ENCODE data around the gene METAP1D.
"Not testable (repeated sequence)": the region's sequence is repeated elsewhere in the genome, so short reads cannot be mapped to it uniquely, and the experiment has no call there.

Gene METAP1D

DNA sequence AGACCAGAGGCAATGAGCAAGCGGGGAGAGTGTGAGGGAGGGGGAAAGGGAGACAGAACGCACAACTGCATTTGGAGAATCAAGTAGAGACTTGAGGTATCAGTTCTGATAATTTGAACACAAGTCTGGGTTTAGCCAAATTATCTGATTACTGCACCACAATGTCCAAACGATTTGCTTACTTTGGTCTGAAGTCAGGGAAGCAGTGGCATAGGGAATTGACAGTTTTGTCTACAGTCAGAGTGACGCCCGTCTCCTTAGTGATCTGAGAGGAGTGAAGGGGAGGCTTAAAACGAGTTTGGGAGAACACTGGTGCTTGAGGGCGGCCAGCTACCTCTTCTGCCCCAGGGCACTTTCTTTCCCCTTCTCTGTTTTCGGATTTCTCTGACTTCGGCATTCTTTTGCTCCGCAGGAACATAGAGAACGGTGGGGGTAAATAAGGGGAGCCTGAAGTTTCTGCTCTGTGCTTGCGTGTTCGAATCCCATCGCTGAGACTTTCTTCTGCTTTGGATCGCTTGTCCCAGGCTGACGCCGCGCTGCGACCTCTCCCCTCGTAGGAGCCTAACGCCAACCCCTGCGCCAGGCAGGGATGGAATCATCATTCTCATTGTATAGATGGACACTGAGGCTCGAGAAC, 105.8 kb downstream of the METAP1D start:
- no peak for DNase-seq

DNA sequence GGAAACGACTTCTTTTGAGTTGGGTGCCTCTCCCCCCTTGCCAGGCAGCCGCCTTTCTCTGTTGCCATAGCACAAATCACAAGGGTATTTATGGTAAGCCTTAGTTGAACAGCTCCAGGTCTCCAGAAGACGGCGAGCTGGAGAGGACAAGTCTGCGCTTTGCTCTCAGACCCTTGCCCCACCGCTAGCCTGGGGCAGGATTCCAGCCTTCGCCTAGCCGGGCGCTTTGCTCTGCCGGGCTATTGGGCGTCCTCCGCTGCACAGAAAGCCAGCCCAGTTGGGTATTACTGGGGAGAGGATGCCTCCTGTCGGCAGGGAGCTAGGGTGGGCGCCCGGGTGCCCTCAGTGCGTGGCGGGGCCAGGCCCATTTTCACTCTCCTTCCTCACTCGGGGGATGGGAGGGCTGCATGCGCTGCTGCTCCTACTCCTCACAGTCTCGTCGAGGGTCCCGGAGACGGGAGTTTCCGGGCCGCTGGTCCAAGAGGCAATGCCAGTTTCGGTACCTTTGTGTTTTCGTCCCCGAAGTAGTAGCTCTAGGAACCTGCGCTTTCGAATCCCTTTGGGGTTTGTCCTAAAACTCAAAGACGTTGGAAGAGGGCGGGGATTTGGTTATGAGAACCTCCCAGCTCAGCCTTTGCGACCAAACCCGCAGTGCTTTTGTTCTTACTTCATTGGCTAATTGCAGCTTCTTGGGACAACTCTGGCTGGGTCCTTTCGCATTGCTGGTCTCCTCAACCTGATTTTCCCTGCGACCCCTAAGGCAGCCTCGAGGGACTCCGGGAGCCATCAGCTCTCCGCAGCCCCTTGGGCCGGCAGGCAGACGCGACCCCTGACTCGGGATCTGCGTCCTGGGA, 106.6 kb downstream of the METAP1D start:
- no peak for DNase-seq

DNA sequence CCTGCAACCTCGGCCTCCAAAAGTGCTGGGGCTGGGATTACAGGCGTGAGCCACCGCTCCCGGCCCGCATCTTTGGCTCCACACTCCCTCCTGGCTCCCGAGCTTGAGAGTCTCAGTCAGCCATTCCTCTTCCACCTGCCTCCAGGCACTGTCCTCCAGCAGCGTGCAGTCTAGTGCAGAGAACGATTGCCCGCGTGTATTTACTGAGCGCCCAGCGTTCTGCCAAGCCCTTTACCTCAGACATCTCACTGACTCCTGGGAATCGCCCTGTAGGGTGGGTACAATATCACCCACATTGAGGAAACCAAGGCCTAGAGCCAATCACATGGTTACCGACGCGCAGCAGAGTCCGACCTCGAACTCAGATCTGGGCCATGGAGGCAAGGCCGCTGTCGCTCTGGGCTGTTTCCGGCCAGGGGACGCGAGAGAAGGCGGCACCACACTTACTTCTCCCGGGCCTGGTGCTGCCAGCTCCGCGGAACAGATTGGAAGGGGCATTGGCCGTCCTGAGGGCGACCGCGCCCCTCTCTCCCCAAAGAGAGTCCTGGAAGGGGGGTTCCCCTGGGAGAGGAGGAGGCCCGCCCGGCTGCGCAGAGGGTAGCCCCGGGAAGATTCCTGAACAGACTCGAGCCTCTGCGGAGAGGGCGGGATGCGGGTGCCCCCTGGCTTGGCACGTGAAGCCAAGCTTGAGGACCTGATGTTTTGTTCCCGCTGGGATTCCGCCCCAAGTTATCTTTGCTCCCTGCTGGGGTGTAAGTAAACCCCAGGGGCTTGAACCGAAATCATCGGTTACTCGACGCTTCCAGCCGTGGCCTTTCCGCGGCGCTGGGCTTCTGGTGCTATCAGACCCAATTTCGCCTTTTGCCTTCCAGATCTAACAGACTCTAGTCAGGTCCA, 108.2 kb downstream of the METAP1D start:
- no peak for DNase-seq

DNA sequence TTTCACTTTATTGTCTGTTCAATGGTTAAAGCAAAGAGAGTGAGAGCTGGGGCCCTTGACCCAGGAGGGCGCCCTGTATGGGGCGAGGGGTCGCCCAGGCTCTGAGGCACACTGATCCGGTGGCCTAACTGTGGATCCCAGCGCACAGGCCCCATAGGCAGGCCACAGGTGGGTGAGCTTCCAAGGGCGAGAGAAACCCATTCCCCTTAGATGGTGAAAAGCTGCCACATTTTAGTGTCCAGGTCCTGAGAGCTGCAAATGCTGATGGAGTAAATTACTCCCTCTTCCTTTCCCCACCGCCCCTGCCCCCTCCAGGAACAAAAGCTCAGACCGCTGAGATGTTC, 108.8 kb downstream of the METAP1D start:
- no peak for DNase-seq

DNA sequence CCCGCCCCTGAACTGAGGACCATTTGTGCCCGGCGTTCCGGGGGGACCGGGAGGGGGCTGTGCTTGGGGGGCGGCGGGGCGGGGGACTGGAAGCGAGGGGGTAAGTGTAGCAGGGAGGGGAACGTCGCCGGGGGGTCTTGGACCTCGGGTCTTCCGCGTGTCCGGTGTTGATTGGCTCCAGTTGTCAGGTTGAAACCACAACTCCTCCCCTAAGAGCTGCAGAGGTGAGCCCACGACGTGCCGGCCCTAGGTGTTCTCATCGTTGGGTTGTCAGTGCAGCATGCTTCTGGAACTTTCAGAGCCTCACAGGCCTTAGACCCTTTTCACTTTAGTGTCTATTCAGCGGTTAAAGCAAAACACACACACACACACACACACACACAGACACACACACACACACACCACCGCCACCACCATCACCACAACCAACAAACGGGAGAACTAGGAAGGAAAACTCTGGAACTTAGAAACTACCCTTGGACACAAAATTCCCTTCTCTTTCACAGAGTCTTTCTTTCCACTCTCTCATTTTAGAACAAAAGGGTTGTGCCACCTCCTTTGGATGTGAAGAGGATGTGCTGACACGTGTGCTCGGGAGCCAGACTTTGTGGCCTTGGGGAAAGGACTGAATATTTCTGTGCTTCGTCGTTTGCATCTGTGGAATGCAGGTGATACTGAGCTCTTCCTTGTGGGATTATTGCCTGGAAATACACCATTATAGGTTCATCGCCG, 109.7 kb downstream of the METAP1D start:
- DNase-seq, result no peak

DNA sequence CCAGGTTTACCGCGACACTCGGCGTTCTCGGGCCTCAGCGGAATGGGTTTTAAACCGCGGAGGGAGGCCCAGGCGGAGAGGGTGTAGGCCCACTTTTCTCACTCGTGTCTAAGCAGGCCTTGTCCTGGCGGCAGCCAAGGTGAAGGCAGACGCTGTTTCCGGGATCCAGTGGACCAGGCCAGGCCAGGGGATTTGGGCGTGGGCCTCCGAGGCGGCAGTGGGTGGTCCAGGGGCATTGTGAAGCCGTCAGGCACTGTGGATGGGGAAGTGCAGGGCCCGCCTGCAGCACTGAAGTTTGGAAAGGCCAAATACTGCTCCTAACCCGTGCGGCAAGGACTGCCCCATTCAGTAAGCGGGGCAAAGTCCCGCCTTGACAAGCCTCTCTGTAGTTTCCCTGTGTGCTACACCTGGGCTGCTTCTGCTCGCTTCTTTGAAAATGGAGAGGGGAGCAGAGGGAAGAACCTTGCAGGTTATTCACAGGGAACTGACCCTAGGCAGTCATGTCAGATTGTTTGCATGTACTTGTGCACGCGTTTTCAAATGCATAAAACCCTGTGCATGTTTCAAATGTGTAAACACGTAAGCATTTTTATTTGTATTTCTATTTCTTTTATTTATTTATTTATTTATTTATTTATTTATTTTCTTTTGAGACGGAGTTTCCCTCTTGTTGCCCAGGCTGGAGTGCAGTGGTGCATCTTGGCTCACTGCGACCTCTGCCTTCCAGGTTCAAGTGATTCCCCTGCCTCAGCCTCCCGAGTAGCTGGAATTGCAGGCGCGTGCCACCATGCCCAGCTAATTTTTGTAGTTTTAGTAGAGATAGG, 110.4 kb downstream of the METAP1D start:
- no peak for DNase-seq

DNA sequence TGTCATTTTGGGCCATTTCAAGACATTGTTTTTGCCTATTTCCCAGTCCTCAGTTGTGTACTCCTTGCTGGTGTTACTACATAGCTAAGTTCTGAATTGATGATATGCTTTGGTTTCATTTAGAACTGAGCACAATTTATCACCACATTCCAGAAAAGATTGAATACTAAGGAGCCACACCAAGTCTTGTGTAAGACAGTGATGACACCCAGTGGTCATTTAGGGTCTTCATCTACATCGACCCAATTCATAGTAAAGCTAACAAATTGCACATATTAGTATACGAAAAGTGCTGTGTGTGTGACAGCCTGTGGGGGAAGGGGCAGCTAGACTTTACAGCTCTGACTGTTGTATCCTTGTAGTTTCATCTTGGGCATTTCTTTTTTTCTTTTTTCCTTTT, 113.9 kb downstream of the METAP1D start:
- no peak for DNase-seq

DNA sequence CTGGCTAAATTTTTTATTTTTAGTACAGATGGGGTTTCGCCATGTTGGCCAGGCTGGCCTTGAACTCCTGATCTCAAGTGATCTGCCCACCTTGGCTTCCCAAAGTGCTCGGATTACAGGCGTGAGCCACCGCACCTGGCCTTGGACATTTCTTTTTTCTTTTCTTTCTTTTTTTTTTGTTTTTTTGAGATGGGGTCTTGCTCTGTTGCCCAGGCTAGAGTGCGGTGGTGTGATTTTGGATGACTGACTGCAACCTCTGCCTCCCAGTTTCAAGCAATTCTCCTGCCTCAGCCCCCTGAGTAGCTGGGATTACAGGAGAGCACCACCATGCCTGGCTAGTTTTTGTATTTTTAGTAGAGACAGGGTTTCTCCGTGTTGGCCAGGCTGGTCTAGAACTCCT, 114.4 kb downstream of the METAP1D start:
- not testable (repeated sequence) for DNase-seq

DNA sequence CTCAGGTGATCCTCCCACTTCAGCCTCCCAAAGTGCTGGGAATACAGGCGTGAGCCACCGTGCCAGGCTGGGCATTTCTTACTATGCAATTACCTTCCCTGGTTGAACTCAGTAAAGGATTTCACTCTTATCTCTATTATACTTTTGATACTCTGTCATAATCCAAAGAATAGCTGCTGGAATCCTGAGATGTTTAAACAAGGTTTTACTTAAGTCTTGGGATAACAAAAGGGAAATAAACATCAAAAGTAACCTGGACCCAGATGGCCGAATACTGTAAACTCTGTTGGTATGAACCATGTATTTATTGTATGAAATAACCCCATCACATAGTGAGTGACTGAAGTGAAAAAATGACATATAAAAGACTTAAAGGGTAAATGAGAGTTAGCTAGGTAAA, 114.8 kb downstream of the METAP1D start:
- DNase-seq, result no peak

DNA sequence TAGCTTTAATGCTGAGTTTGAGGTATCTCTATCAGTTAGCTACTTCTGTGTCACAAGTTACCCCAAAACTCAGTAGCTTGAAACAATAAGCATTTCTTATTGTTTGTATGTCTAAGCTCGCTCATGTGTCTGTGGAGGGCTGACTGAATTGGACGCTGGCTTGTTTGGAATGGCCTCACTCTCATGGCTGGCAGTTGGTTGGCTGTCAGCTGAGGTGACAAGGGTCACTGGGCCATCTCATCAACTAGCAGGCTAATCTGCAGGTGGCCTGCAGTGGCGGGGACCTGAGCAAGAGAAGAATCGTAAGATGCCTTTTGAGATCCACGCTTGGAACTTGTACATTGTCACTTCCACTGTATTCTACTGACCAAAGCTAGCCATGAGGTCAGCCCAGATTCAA, 116.4 kb downstream of the METAP1D start:
- no peak for DNase-seq

DNA sequence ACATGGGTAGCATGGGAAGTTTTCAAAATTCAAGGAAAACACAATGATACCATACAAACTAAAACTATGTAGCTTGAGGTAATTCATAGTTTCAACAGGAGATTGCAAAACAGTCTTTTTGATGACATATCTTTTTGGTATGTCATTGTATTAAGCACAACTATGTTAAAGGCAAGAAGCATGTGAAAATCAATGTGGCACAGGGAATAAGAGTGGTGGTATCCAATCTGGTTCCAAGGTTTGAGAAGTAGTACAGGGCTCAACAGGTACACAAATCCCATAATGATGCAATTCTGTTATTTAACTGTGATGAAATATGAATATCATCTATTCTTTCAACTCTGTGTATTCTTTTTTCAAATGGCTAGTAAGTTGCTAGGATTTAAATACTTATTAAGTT, 119.3 kb downstream of the METAP1D start:
- DNase-seq, result no peak

DNA sequence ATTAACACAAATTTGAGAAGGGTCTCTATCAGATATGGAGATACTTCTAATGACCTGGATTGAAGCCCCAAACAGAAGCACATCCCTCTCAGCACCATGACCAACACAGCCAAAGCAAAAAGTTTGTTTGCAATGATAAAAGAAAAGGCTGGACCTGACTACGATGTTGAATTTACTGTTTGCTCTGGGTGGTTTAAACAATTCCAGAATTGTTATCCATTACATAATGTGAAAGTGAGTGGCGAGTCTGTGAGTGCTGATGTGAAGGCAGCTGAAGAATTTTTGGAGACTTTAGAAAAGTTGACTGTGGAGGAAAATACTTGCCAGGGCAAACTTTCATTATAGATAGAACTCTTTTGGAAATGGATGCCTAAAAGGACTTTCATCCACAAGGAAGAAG, 120.4 kb downstream of the METAP1D start:
- DNase-seq, result no peak

DNA sequence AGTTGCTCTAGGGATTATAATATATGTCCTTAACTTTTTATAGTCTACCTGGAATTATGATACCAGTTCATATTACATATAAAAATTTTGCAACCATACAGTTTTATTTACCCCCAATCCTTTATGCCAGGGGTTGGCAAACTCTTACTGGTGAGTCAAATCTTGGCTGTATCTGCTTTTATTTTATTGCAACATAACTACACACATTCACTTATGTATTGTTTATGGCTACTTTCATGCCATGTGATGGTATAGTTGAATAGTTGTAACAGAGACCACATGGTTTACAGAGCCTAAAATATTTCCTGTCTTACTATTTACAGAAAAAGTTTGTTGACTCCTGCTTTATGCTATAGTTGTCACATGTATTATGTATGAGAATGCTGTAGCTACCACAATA, 128.7 kb downstream of the METAP1D start:
- no peak for DNase-seq

DNA sequence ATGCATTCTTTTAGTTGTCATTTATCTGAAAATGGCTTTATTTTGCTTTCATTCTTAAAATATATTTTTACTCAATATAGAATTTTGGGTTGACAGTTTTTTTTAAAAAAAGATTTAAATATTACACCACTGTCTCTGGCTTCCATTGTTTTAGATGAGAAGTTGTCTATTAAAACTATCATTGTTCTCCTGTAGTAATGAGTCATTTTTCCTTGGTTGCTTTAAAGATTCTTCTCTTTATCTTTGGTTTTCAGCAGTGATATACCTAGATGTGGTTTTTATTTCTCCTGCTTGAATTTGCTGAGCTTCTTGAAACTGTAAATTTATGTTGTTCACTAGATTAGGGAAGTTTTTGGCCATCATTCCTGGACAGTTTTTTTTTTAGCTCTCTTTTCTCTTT, 129.7 kb downstream of the METAP1D start:
- DNase-seq, result no peak

All from DMS 273 treated with DMSO at 0.1 percent for 48 hours (cell line).